GM23248 (cell line): ENCODE results near the gene GPR12. TPM values are rescaled to one million over a fixed set of nuclear protein-coding genes. Genes with fewer than 3 reads are reported as not detected.

ENCODE experiments used
- DNase-seq: peaks from one replicate; pipeline ENCODE4 v3.0.0-alpha.2; 2015
- H2AFZ ChIP-seq: fragments of 200-600 bp; sonication (generic); 2 replicates; pipeline ENCODE4 v1.6.1; 2016; ENCODE audit warnings: antibody characterized with exemption
- H3F3A ChIP-seq: fragments of 200-600 bp; sonication (generic); 2 replicates; pipeline ENCODE4 v1.6.1; 2016; ENCODE audit warnings: mild to moderate bottlenecking, antibody characterized with exemption, mixed run types; ENCODE audit not compliant: insufficient read depth
- H3K27ac ChIP-seq: fragments of 200-600 bp; sonication (generic); 2 replicates; pipeline ENCODE4 v1.5.1; 2016; ENCODE audit warnings: mild to moderate bottlenecking
- H3K27me3 ChIP-seq: fragments of 200-600 bp; sonication (generic); replicated peaks from 2 replicates; pipeline ENCODE4 v1.6.1; 2016; ENCODE audit warnings: mild to moderate bottlenecking; ENCODE audit not compliant: insufficient read depth
- H3K36me3 ChIP-seq: fragments of 200-600 bp; sonication (generic); 2 replicates; pipeline ENCODE4 v1.6.1; 2016; ENCODE audit warnings: low read depth, mild to moderate bottlenecking
- H3K4me1 ChIP-seq: fragments of 200-600 bp; sonication (generic); 2 replicates; pipeline ENCODE4 v1.6.1; 2016; ENCODE audit warnings: mild to moderate bottlenecking; ENCODE audit not compliant: insufficient read depth
- H3K4me2 ChIP-seq: fragments of 200-600 bp; sonication (generic); one replicate; pipeline ENCODE4 v1.6.1; 2016; ENCODE audit warnings: mild to moderate bottlenecking; ENCODE audit not compliant: unreplicated experiment
- H3K4me3 ChIP-seq: fragments of 200-600 bp; sonication (generic); 2 replicates; pipeline ENCODE4 v1.5.1; 2016; ENCODE audit warnings: mild to moderate bottlenecking
- H3K79me2 ChIP-seq: fragments of 200-600 bp; sonication (generic); 2 replicates; pipeline ENCODE4 v1.6.1; 2016; ENCODE audit warnings: mild to moderate bottlenecking; ENCODE audit not compliant: insufficient read depth
- H3K9ac ChIP-seq: fragments of 200-600 bp; sonication (generic); 2 replicates; pipeline ENCODE4 v1.6.1; 2016; ENCODE audit warnings: mild to moderate bottlenecking
- H3K9me2 ChIP-seq: fragments of 200-600 bp; sonication (generic); 2 replicates; pipeline ENCODE4 v1.6.1; 2016; ENCODE audit warnings: mixed run types, mild to moderate bottlenecking, moderate library complexity; ENCODE audit not compliant: insufficient read depth
- H3K9me3 ChIP-seq: fragments of 200-600 bp; sonication (generic); one replicate; pipeline ENCODE4 v1.6.1; 2017; ENCODE audit warnings: low read depth
- H4K20me1 ChIP-seq: fragments of 200-600 bp; sonication (generic); 2 replicates; pipeline ENCODE4 v1.6.0; 2016; ENCODE audit not compliant: insufficient read depth
- EZH2 ChIP-seq: fragments of 200-600 bp; sonication (generic); IDR thresholded peaks from 2 replicates; pipeline ENCODE4 v1.6.1; 2018; ENCODE audit warnings: antibody characterized with exemption, mild to moderate bottlenecking; ENCODE audit not compliant: insufficient read depth, poor library complexity, severe bottlenecking
- EZH2phosphoT487 ChIP-seq: fragments of 200-600 bp; sonication (generic); IDR thresholded peaks from 2 replicates; pipeline ENCODE4 v1.6.1; 2018; ENCODE audit warnings: antibody characterized with exemption, moderate library complexity, mild to moderate bottlenecking, low read depth; ENCODE audit not compliant: insufficient read depth
- WGBS, 2 experiments: methylation state at CpG; one replicate each; pipeline ENCODE4 v1.1.6; 2015 to 2017; ENCODE audit warnings: low lambda C conversion rate in 2 of 2, low coverage in 1 of 2; ENCODE audit errors: missing lambda C conversion rate in 2 of 2; 5-methylcytosine and 5-hydroxymethylcytosine counted together
- in situ Hi-C: fragments of 300-500 bp; cut with MboI; formaldehyde crosslinking; loops from 2 replicates; pipeline ENCODE4 v1.15.0; 2020
- polyA plus RNA-seq: library from polyadenylated mRNA; unstranded; fragments of >200 nt; fragmentation: Nextera tagmentation; extraction: Ambion mirVana; gene quantifications from 2 replicates; pipeline ENCODE4 v1.2.1, GENCODE V29; 2016
- total RNA-seq: library from RNA; depleted of rRNA; stranded (reverse); fragments of >200 nt; shearing (Covaris generic); gene quantifications from 2 replicates; pipeline ENCODE4 v1.2.3, GENCODE V29; 2014

Gene GPR12
- total and polyA plus RNA-seq, 2 experiments from 2014 or later: not detected

DNA sequence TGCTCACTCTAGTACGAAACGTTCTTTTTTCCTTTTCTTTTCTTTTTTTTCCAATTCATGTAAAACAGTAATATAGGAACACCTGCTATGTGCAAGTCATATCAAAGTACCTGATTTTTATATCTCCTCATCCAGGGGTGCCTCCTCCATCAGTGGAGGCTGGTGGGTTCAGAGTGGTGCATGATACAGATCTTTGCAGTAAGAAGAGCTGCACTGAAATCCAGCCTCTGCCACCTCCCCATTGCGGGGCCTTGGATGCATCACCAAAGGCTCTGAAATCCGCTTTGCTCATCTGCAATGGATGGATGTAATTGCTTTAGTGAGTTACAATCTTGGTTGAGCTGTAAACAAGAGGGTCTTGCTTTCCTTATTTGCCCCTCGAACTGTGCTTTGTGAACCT, 38.3 kb downstream of the GPR12 start:
- Histone ChIP-seq H3K36me3 (no peaks in the 10 kb centered on the region), H3K4me3 (no peak overlapping the region), H3F3A (no peaks in the 10 kb centered on the region), H3K27ac (no peak overlapping the region), H3K9me3 (no peaks in the 10 kb centered on the region), H3K4me2 (no peak overlapping the region), H4K20me1 (no peaks in the 10 kb centered on the region), H2AFZ (no peak overlapping the region), H3K79me2 (no peaks in the 10 kb centered on the region), H3K27me3 (peaks cover 20% of the 10 kb centered on the region; the same call in 1 of the 2 replicates), H3K9me2 (no peaks in the 10 kb centered on the region), H3K9ac (no peak overlapping the region), H3K4me1 (no peaks in the 10 kb centered on the region)
- no peak for DNase-seq
- WGBS, 2 experiments: 36 to 38% methylated on average over 5 of the region's 5 CpGs
- in situ Hi-C loops: loop anchor here (25.0 kb wide), 1 partner anchor 1135 kb away; no protein-coding TSS in a partner anchor
- no peak for TF ChIP-seq EZH2
- TF ChIP-seq EZH2phosphoT487: no peak

- Histone ChIP-seq H2AFZ (no peak overlapping the region), H3K27me3 (peaks cover 16% of the 10 kb centered on the region; the same call in 1 of the 2 replicates), H3K36me3 (no peaks in the 10 kb centered on the region), H3F3A (no peaks in the 10 kb centered on the region), H3K4me2 (no peak overlapping the region), H3K4me1 (no peaks in the 10 kb centered on the region), H3K9me2 (no peaks in the 10 kb centered on the region), H3K79me2 (no peaks in the 10 kb centered on the region), H3K9ac (no peak overlapping the region), H3K4me3 (no peak overlapping the region), H3K9me3 (no peaks in the 10 kb centered on the region), H4K20me1 (no peaks in the 10 kb centered on the region), H3K27ac (no peak overlapping the region)
- 56 to 64% methylated on average over 20 to 26 of the region's 26 CpGs for WGBS, 2 experiments
- DNase-seq: no peak
- in situ Hi-C loops: loop anchor here (25.0 kb wide), 1 partner anchor 1134 kb away; no protein-coding TSS in a partner anchor
- TF ChIP-seq EZH2phosphoT487 (no peak), EZH2 (no peak)
These were observed 39.1 kb downstream of the GPR12 start for GRCh38 chr13:26721251-26722121.

DNA sequence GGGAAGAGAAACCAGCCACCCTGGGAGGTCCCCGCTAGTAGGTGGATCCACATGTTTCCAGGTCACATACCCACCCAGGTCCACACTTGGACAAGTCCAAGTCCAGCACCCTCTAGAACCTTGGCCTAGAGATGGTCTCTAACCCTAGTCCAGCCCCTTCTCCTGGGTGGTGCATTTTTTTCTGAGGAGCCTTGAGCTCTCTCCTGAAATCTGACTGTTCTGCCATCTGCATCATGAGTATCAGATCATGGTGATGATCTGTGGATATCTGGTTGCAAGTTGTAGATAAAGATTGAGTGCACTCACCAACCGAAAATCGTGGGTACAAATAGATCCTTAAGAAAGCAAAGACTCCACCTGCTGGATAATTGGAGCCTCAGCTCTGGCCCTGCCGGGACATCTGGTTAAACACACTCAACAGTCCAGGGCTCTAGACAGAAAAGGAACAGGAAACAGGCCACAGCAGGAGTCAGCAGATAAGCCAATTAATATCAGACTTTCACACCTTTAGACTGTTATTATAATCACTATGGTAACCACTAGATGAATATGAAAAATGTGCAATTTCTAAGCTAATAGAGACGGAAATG, 41.1 kb downstream of the GPR12 start:
- no peak overlapping the region for H3K9ac ChIP-seq
- H3K27ac ChIP-seq: no peak overlapping the region
- H3F3A ChIP-seq: no peaks in the 10 kb centered on the region
- H3K36me3 ChIP-seq: no peaks in the 10 kb centered on the region
- DNase-seq: peak; percentile 32
- H3K4me2 ChIP-seq: no peak overlapping the region
- H3K4me1 ChIP-seq: no peaks in the 10 kb centered on the region
- H3K9me2 ChIP-seq: no peaks in the 10 kb centered on the region
- peaks cover 10% of the 10 kb centered on the region; the same call in 1 of the 2 replicates for H3K27me3 ChIP-seq
- no peaks in the 10 kb centered on the region for H4K20me1 ChIP-seq
- no peaks in the 10 kb centered on the region for H3K79me2 ChIP-seq
- H2AFZ ChIP-seq: no peak overlapping the region
- WGBS, 2 experiments: 16 to 20% methylated on average over 5 of the region's 5 CpGs
- no peaks in the 10 kb centered on the region for H3K9me3 ChIP-seq
- in situ Hi-C loops: loop anchor here (10.0 to 25.0 kb wide), 2 partner anchors 155 to 1132 kb away; no protein-coding TSS in a partner anchor
- no peak overlapping the region for H3K4me3 ChIP-seq
- TF ChIP-seq EZH2phosphoT487 (no peak), EZH2 (no peak)

DNA sequence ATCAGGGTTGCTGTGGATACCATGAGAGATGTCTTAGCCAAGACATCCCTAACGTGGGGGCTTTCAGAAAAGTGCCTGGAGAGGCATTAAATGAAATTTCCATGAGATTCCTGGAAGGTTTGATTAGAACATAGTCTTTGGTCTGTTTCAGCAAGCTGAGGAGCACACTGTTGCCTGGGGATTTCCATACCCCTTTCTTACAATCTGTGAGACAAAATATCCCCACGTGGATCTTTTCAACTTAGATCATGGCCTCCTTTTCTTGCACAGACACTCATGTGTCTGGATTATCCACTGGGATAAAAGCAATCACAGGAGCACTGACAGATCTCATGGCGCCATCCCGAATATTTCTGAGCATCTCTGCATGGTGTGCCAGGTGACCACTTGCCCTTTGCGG, 41.7 kb downstream of the GPR12 start:
- H3F3A ChIP-seq: no peaks in the 10 kb centered on the region
- H3K36me3 ChIP-seq: no peaks in the 10 kb centered on the region
- H4K20me1 ChIP-seq: no peaks in the 10 kb centered on the region
- H3K4me3 ChIP-seq: no peak overlapping the region
- no peak overlapping the region for H3K9ac ChIP-seq
- TF ChIP-seq EZH2: no peak
- no peak for TF ChIP-seq EZH2phosphoT487
- DNase-seq: no peak
- no peak overlapping the region for H3K4me2 ChIP-seq
- in situ Hi-C loops: loop anchor here (10.0 to 25.0 kb wide), 2 partner anchors 156 to 1132 kb away; no protein-coding TSS in a partner anchor
- no peaks in the 10 kb centered on the region for H3K79me2 ChIP-seq
- H3K9me2 ChIP-seq: no peaks in the 10 kb centered on the region
- H3K4me1 ChIP-seq: no peaks in the 10 kb centered on the region
- 46 to 57% methylated on average over 5 of the region's 5 CpGs for WGBS, 2 experiments
- no peaks in the 10 kb centered on the region for H3K9me3 ChIP-seq
- H2AFZ ChIP-seq: no peak overlapping the region
- no peak overlapping the region for H3K27ac ChIP-seq
- peaks cover 10% of the 10 kb centered on the region; the same call in 1 of the 2 replicates for H3K27me3 ChIP-seq
